Measurements from ENCODE around the gene GTF2IRD1. TPM values are rescaled to one million over a fixed set of nuclear protein-coding genes. Genes with fewer than 3 reads are reported as not detected.

GTF2IRD1 gene
- total RNA-seq, 1 donor from 2014 or later = 0.67 TPM

GRCh38 chr7:74612015-74612829, 158.5 kb downstream of the GTF2IRD1 start:
- intact Hi-C loops (cut with micrococcal nuclease) = no loop called here
- Mint-ChIP-seq H3K4me3 (no peak overlapping the region), H3K36me3 (ENCODE audit: low read depth) (no peaks in the 10 kb centered on the region), H3K4me1 (peaks cover 21% of the 10 kb centered on the region), H3K27ac (no peak overlapping the region), H3K9me3 (no peaks in the 10 kb centered on the region), H3K27me3 (no peaks in the 10 kb centered on the region)
- POLR2A ChIA-PET = interaction anchor here (0.7 kb wide), 1 partner anchor 31 kb away, joined by 5 read pairs; no protein-coding TSS in a partner anchor
- ATAC-seq (ENCODE audit: low read depth) = no peak
- CTCF ChIA-PET = no interaction called here
- no peak for TF ChIP-seq CTCF (IDR thresholded peaks at IDR 0.05)
- DNase-seq = no peak

GRCh38 chr7:74615933-74616780, 162.5 kb downstream of the GTF2IRD1 start:
- ChIA-PET CTCF (no interaction called here), POLR2A (no interaction called here)
- TF ChIP-seq CTCF (IDR thresholded peaks at IDR 0.05) = no peak
- H3K36me3 Mint-ChIP-seq (ENCODE audit: low read depth) = no peaks in the 10 kb centered on the region
- peaks cover 30% of the 10 kb centered on the region for H3K4me1 Mint-ChIP-seq
- H3K27me3 Mint-ChIP-seq = no peaks in the 10 kb centered on the region
- no peaks in the 10 kb centered on the region for H3K9me3 Mint-ChIP-seq
- no peak overlapping the region for H3K4me3 Mint-ChIP-seq
- intact Hi-C loops (cut with micrococcal nuclease) = loop anchor here (2.0 kb wide), 1 partner anchor 41 kb away; the partner anchor contains the start of gene GTF2I
- DNase-seq (no peak), ATAC-seq (ENCODE audit: low read depth) (no peak)
- no peak overlapping the region for H3K27ac Mint-ChIP-seq

- POLR2A ChIA-PET = interaction anchor here (0.6 to 0.7 kb wide), 5 partner anchors 40 to 1280 kb away, joined by 3 to 12 read pairs (median 10); partner anchors contain the start of gene GTF2I
- H3K9me3 Mint-ChIP-seq = no peaks in the 10 kb centered on the region
- intact Hi-C loops (cut with micrococcal nuclease) = loop anchor here (2.0 kb wide), 1 partner anchor 40 kb away; the partner anchor contains the start of gene GTF2I
- peak overlapping the region; percentile 72 for H3K4me3 Mint-ChIP-seq
- ATAC-seq (ENCODE audit: low read depth) = peak; percentile 53
- TF ChIP-seq CTCF (IDR thresholded peaks at IDR 0.05) = no peak
- H3K27me3 Mint-ChIP-seq = no peaks in the 10 kb centered on the region
- CTCF ChIA-PET = no interaction called here
- H3K36me3 Mint-ChIP-seq (ENCODE audit: low read depth) = no peaks in the 10 kb centered on the region
- H3K4me1 Mint-ChIP-seq = peaks cover 30% of the 10 kb centered on the region
- H3K27ac Mint-ChIP-seq = peak overlapping the region; percentile 85
- DNase-seq = peak; percentile 20
These were observed 163.6 kb downstream of the GTF2IRD1 start for GRCh38 chr7:74617180-74617744.

- Mint-ChIP-seq H3K4me1 (peaks cover 26% of the 10 kb centered on the region), H3K9me3 (no peaks in the 10 kb centered on the region), H3K27me3 (no peaks in the 10 kb centered on the region), H3K27ac (no peak overlapping the region), H3K4me3 (no peak overlapping the region), H3K36me3 (ENCODE audit: low read depth) (no peaks in the 10 kb centered on the region)
- no peak for TF ChIP-seq CTCF (IDR thresholded peaks at IDR 0.05)
- intact Hi-C loops (cut with micrococcal nuclease) = no loop called here
- ATAC-seq (ENCODE audit: low read depth) (no peak), DNase-seq (no peak)
- ChIA-PET CTCF (no interaction called here), POLR2A (no interaction called here)
These were observed 165.6 kb downstream of the GTF2IRD1 start for GRCh38 chr7:74619235-74619860.
